Stimulated activated CD8-positive, alpha-beta memory T cell treated with anti-CD3 and anti-CD28 coated beads, Interleukin-15, amount 100 ng/mL, for 24 hours (primary cell): Measurements from ENCODE around the gene PCSK1.
"Not testable (repeated sequence)": the region's sequence is repeated elsewhere in the genome, so short reads cannot be mapped to it uniquely, and the experiment has no call there.

ENCODE experiments used
- DNase-seq: peaks from one replicate; pipeline ENCODE4 v3.0.0-alpha.2; 2020; ENCODE audit warnings: low read depth

PCSK1 gene

GRCh38 chr5:96372726-96373380 is 60.2 kb downstream of the PCSK1 start:
- no peak for DNase-seq

- DNase-seq = no peak
Observed at GRCh38 chr5:96370976-96371375, 62.1 kb downstream of the PCSK1 start.

- DNase-seq = not testable (repeated sequence)
Observed at GRCh38 chr5:96367337-96367736, 65.7 kb downstream of the PCSK1 start.

GRCh38 chr5:96354237-96354636 is 78.8 kb downstream of the PCSK1 start:
- DNase-seq = no peak

- no peak for DNase-seq
Observed at GRCh38 chr5:96353220-96353619, 79.8 kb downstream of the PCSK1 start.

- no peak for DNase-seq
Observed at GRCh38 chr5:96350678-96351077, 82.4 kb downstream of the PCSK1 start.

- no peak for DNase-seq
Observed at GRCh38 chr5:96348536-96348935, 84.5 kb downstream of the PCSK1 start.

- no peak for DNase-seq
Observed at GRCh38 chr5:96347502-96348292, 85.4 kb downstream of the PCSK1 start.

- DNase-seq = no peak
Observed at GRCh38 chr5:96344678-96345577, 88.1 kb downstream of the PCSK1 start.

GRCh38 chr5:96343094-96343493 is 90.0 kb downstream of the PCSK1 start:
- DNase-seq = no peak

- DNase-seq = no peak
Observed at GRCh38 chr5:96342581-96342980, 90.5 kb downstream of the PCSK1 start.
